Mucosa of descending colon (tissue), 3 donors: ENCODE measurements around the gene GSKIP. TPM values are rescaled to one million over a fixed set of nuclear protein-coding genes. Genes with fewer than 3 reads are reported as not detected.

Experiments used
- ATAC-seq: fragments of 200-7000 bp; cut with Tn5 transposase; one replicate; pipeline ENCODE4 v1.9.1; 2020; ENCODE audit warnings: mild to moderate bottlenecking, moderate library complexity
- DNase-seq, 3 donors: peaks; one replicate each; pipeline ENCODE4 v3.0.0-alpha.2; 2020
- H3K36me3 ChIP-seq: fragments of 200-600 bp; one replicate; pipeline ENCODE4 v1.8.0; 2021; ENCODE audit warnings: low read depth, mild to moderate bottlenecking
- H3K4me1 ChIP-seq: fragments of 200-600 bp; one replicate; pipeline ENCODE4 v1.8.0; 2021; ENCODE audit warnings: low read depth, mild to moderate bottlenecking
- H3K4me3 ChIP-seq: fragments of 200-600 bp; one replicate; pipeline ENCODE4 v1.8.0; 2021; ENCODE audit warnings: mild to moderate bottlenecking
- H3K9me3 ChIP-seq: fragments of 200-600 bp; one replicate; pipeline ENCODE4 v1.8.0; 2021; ENCODE audit warnings: mild to moderate bottlenecking
- intact Hi-C, 2 donors: fragments of 100-400 bp; cut with DNase I in 1 of 2; cut with micrococcal nuclease in 1 of 2; formaldehyde crosslinking; loops; one replicate each; pipeline versions ENCODE4 v1.11.0 to v1.11.1; 2022; cut with DNase I, micrococcal nuclease
- total RNA-seq, 3 donors: library from RNA; stranded (reverse); fragmentation: NEBNext Ultra II Directional in 2 of 3; extraction: Animal tissue kit (Norgen Biotek cat#: 25700) in 2 of 3; gene quantifications; one replicate each; pipeline versions ENCODE4 v1.2.1 to v1.2.4, GENCODE V29; 2021 to 2023
- TF ChIP-seq, protein P1 (sequence below): fragments of 200-600 bp; IDR thresholded peaks from one replicate; pipeline ENCODE4 v1.8.0; 2022; ENCODE audit warnings: antibody characterized with exemption, mild to moderate bottlenecking
- donor health status: DM: no; HTN: no; CAD: no; lungs with moderate emphysema.
- donor health status: DM: no; HTN: no; CAD: no.
- donor health status: DM: no; HTN: yes; CAD: no.

Gene GSKIP
- total RNA-seq, 3 donors from 2014 or later = 81.3 to 143 (median 128) TPM

DNA sequence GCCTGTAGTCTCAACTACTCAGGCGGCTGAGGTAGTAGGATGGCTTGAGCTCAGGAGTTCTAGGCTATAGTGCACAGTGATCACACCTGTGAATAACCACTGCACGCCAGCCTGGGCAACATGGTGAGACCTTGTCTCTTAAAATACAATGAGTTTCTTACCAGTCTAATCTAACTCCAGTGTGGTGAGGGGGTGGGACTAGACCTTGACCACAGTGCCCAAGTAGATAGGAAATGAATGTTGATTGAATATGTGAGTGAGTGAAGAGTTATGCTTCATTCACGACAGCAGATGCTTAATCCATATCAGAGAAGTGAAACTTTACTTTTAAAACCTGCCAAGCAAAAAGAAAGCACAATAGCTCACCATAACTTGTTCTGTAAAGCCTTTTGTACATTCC is 17.4 kb downstream of the GSKIP start:
- ATAC-seq = no peak
- intact Hi-C loops = no loop called here
- Histone ChIP-seq H3K4me1 (peaks cover 5% of the 10 kb centered on the region), H3K36me3 (no peaks in the 10 kb centered on the region), H3K9me3 (no peaks in the 10 kb centered on the region), H3K4me3 (no peak overlapping the region)
- TF ChIP-seq, protein P1, sequence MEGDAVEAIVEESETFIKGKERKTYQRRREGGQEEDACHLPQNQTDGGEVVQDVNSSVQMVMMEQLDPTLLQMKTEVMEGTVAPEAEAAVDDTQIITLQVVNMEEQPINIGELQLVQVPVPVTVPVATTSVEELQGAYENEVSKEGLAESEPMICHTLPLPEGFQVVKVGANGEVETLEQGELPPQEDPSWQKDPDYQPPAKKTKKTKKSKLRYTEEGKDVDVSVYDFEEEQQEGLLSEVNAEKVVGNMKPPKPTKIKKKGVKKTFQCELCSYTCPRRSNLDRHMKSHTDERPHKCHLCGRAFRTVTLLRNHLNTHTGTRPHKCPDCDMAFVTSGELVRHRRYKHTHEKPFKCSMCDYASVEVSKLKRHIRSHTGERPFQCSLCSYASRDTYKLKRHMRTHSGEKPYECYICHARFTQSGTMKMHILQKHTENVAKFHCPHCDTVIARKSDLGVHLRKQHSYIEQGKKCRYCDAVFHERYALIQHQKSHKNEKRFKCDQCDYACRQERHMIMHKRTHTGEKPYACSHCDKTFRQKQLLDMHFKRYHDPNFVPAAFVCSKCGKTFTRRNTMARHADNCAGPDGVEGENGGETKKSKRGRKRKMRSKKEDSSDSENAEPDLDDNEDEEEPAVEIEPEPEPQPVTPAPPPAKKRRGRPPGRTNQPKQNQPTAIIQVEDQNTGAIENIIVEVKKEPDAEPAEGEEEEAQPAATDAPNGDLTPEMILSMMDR = no peak
- no peak for DNase-seq

DNA sequence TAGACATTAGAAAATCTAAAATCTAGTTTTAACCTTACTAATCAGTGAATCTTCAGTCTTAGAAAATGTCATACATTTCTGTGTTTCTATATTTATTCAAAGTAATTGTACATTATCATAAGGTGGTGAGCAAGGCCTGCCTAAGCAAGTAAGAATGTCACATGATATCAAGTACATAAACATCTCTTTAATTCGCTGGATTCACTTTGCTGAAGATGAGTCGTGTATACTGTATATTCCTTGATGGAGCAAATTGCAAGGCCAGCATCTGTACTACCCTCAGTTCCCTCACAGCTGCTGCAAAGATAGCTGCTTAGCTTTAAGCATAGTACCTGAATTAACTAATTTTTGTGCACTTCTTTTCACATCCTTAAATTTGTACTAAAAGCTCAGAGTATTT is 20.1 kb downstream of the GSKIP start:
- TF ChIP-seq, protein P1 = no peak
- intact Hi-C loops = no loop called here
- Histone ChIP-seq H3K4me1 (no peaks in the 10 kb centered on the region), H3K36me3 (no peaks in the 10 kb centered on the region), H3K9me3 (no peaks in the 10 kb centered on the region), H3K4me3 (no peak overlapping the region)
- ATAC-seq = no peak
- no peak for DNase-seq

DNA sequence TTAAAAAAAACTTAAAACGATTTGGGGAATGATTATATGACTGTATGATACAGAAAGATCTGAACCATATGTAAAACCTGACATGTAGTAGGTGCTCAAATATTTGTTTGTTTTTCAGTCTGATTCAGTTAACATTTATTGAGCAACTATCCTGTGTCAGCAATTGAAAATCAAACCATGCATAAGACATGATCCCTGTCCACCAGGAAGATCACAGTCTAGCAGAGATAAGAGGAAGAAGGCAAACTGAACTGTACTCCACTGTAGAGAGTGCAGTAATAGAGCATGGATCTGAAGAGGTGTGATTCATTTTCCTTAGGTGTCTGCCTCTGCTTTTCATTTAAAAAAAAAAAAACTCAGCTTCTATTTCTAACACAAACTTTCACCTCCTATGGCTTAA is 20.7 kb downstream of the GSKIP start:
- intact Hi-C loops = no loop called here
- Histone ChIP-seq H3K4me3 (no peak overlapping the region), H3K9me3 (no peaks in the 10 kb centered on the region), H3K36me3 (no peaks in the 10 kb centered on the region), H3K4me1 (no peaks in the 10 kb centered on the region)
- peak; percentile 76 for ATAC-seq
- TF ChIP-seq, protein P1 = no peak
- no peak for DNase-seq

DNA sequence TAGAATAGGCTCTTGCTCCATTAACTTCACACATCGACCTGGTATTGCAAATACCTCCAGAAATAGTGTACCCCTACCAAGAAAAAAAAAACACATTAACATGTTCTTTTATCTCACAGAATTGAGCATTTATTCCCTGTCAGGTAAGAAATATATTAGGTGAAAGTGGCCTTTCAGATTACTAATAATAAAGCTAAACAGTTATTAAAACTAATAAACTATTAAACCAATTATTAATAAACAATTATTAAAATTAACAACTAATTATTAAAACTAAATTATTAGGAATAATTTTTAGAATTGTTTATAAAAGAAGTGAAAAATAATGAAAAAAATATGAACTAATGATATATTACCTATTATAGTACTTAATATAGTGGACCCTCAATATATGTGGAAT is 21.4 kb downstream of the GSKIP start:
- H3K4me1 ChIP-seq = no peaks in the 10 kb centered on the region
- H3K36me3 ChIP-seq = no peaks in the 10 kb centered on the region
- intact Hi-C loops = no loop called here
- no peak for ATAC-seq
- H3K9me3 ChIP-seq = no peaks in the 10 kb centered on the region
- no peak overlapping the region for H3K4me3 ChIP-seq
- DNase-seq = no peak
- TF ChIP-seq, protein P1 = no peak

DNA sequence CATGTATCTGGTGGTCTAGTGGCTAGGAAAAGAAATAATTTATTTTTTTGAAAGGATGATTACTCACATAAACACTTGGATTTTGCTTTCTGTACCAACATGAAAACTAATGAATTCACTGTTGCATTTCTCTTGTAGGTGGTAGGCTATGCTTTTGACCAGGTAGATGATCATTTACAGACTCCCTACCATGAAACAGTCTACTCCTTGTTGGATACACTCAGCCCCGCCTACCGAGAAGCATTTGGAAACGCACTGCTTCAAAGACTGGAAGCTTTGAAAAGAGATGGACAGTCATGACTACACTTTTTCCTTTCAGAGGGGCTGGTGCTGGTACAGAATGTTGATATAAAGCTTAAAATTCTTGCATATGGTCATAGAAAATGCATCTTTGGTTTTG is 22.1 kb downstream of the GSKIP start:
- no peak for ATAC-seq
- H3K4me3 ChIP-seq = no peak overlapping the region
- TF ChIP-seq, protein P1 = no peak
- H3K36me3 ChIP-seq = no peaks in the 10 kb centered on the region
- intact Hi-C loops = no loop called here
- no peaks in the 10 kb centered on the region for H3K4me1 ChIP-seq
- no peaks in the 10 kb centered on the region for H3K9me3 ChIP-seq
- DNase-seq = no peak

DNA sequence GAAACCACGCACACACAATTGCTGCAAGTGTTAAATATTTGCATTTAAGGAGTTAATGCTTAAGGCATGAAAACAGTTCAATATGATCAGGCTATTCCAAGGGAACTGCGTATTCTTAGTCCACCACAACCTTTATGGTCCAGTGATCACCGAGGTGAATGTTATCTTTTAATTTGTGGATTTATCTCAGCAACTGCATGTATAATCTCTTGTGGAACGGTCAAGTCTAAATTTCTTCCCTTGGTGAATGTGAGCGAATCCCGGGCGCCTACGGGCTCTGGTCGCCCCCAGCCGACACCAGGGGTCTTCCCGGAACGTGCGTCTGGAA is 27.6 kb downstream of the GSKIP start:
- Histone ChIP-seq H3K9me3 (no peaks in the 10 kb centered on the region), H3K36me3 (no peaks in the 10 kb centered on the region), H3K4me3 (peak overlapping the region; percentile 7), H3K4me1 (peaks cover 7% of the 10 kb centered on the region)
- no peak for DNase-seq
- ATAC-seq = no peak
- intact Hi-C loops = no loop called here
- TF ChIP-seq, protein P1 = no peak
